ENCODE measurements around the gene CDK5R1.
A peak's percentile ranks its signal among the peaks of the same experiment; 100 is the strongest.

The CDK5R1 gene

GRCh38 chr17:32536736-32537643, 50.2 kb downstream of the CDK5R1 start:
- no peak for TF ChIP-seq CTCF (IDR thresholded peaks at IDR 0.05; ENCODE audit: low read depth, low read length)
- peak; percentile 46 for DNase-seq (ENCODE audit: low read depth, low spot score)
- no peak overlapping the region for H3K4me3 ChIP-seq (ENCODE audit: low read depth, low read length)
- in situ Hi-C loops (cut with HindIII; ENCODE audit: low sequenced_read_pairs), result no loop called here

Measured in astrocyte of the spinal cord (primary cell).